GM21360 (cell line): Measurements from ENCODE around the gene SPATA6L.

ENCODE experiments used
- ATAC-seq: cut with Tn5 transposase; IDR thresholded peaks from one replicate; pipeline ENCODE4 v1.9.1; 2021; ENCODE audit warnings: mild to moderate bottlenecking, moderate library complexity; ENCODE audit not compliant: unreplicated experiment

SPATA6L gene, protein sequence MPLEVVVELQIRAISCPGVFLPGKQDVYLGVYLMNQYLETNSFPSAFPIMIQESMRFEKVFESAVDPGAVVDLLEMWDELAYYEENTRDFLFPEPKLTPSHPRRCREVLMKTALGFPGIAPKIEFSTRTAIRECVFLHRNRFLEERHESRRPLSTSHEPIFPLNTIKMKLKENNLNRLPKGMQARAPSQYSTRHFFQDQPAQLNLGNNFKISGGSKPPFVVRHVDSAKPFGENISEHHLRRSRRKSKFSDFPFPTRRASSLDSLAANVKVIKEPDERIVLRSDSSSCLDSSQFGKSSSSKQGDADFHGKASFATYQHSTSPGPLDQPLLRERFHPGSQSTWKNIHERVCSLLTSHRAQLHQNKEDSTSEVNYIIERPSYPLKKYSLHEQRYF

GRCh38 chr9:4666042-4666699, at the start of gene SPATA6L:
Gene SPATA6L (minus strand): TSS chr9:4666480. CDS start chr9:4666250, 230 bp downstream.
- peak; percentile 34 for ATAC-seq

DNA sequence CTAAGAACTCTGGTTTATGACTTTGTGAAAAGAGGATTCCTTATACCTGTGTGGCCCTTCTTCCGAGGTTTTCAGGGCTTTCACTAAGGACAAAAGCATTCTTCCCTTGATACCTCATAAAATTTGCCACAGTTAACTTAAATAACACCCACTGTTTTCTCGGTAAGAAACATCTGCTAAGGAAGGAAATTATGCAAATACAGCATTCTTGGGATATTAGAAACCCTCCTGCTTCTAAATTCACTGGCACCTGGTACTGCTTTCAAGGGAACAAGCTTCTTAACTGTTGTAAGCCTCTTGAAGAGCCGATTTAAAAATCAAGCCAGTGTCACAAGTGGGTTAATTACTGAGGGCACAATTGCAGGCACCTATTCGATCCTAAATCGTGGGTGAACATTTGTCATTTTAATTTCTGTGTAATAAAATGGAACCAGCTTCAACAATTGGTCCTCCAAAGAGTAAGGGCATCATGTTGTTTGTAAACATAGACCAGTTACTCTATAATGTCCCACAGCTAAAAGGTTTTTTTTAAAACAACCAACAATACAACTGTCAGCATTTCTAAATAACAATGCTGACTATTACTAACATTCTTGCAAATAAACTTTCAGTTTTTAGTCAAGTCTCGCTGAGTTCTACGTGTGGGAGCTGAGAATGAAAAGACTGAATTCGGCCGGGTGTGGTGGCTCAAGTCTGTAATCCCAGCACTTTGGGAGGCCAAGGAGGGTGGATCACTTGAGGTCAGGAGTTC, 48.2 kb upstream of the SPATA6L start:
- ATAC-seq, result no peak

- ATAC-seq, result no peak
These were observed 47.6 kb upstream of the SPATA6L start for GRCh38 chr9:4713849-4714248.

DNA sequence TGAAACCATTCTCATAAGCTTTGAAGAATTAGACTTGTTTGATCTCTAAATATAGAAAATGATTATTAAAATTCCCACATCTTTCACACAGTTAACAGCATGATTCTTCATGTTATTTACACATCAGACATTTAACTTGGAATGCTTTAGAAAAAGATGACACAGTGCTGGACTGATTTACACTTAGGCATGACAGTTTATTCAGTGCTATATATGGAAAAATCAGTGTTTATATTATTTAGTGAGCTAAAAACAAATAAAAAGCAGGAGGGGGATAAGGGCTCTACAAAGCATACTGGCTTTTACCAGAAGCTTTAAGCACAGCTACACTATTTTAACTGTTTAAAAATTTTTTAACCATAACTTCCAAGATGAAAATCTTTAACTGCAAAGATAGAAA, 43.1 kb upstream of the SPATA6L start:
- no peak for ATAC-seq

DNA sequence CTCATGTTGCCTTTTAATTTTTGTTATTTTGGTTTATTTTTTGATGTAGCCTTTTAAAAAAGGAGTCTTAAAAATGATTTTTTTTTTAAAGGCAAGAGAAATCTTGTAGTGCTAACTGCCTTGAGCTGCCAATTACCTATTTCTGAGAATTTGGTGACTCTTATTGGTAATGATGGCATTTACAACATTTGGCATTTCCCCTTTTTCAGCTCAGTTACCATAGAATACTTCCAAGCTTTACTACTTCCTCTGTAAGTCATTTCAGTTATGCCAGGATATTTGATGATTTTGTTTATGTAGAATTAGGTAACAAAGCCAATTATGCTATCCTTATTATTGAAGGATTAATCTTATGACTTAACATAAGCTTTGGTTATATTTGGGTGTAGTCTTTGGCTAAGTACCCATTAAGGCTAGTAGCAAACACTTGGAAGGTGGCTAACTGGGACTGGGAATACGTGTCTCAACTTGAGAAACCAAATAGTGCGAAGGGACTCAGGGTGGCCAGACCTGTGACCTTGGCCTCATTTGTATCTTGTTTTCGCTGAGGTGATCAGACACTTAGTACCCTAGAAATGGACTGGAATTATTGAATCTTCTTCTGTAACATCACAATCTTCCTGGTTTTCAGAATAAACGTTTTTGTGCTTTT, 40.8 kb upstream of the SPATA6L start:
- no peak for ATAC-seq

GRCh38 chr9:4706021-4706420, 39.7 kb upstream of the SPATA6L start:
- ATAC-seq, result no peak

DNA sequence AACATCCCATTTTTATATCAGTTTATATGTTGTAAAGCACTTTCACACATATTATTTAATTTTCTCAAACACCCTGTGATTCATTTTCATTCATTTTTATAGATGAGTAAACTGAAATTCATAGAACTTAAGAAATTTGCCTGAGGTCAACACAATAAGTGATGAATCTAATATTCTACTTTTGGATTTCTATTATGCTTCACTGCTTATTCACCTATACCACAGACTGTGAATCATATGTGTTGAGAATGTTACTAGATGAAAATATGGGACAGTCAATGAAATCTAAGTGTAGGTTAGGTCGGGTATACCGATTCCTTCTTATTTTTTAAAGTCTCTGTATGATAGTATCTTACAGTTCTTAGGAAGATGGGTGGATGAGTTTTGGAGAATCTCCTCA, 37.8 kb upstream of the SPATA6L start:
- no peak for ATAC-seq

DNA sequence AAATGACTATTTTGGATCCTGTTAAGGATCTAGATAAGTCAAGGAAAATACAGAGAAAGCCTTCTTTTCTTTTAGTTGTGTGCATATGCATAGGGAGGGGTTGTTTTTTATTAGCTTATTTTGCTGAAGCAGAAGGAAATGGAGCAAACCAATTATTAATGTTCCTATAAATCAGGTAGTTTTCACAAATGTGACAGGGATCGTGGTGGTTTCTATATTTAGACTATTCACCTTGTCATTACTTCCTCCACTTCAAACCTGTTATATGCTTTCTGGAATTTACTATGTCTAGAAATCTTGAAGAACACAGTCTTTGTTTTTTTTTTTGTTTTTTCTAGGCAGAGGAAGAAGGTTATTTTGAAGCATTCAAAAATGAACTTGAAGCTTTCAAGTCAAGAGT, 35.2 kb upstream of the SPATA6L start:
- no peak for ATAC-seq

GRCh38 chr9:4700932-4701331, 34.7 kb upstream of the SPATA6L start:
- no peak for ATAC-seq

- ATAC-seq, result no peak
These were observed 33.8 kb upstream of the SPATA6L start for GRCh38 chr9:4700091-4700490.

DNA sequence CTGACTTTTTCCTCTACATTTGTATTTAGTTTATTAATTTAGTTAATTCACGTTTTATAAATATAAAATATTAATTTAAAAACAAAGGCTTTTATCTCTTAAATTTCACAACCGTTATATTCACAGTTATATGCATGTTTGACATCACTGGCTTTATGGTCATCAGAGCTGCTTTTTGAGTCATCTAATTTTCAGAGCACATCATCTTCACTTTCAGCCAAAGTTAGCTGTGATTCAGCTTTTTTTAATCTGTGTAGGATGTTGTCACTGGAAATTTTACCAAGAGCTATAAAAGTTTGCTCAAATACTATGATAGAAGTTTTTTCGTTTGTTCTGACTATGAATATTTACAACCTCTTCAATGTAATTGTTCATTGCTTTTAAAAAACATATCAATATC, 25.5 kb upstream of the SPATA6L start:
- ATAC-seq, result no peak

- peak; percentile 66 for ATAC-seq
These were observed 23.9 kb upstream of the SPATA6L start for GRCh38 chr9:4690144-4690543.

DNA sequence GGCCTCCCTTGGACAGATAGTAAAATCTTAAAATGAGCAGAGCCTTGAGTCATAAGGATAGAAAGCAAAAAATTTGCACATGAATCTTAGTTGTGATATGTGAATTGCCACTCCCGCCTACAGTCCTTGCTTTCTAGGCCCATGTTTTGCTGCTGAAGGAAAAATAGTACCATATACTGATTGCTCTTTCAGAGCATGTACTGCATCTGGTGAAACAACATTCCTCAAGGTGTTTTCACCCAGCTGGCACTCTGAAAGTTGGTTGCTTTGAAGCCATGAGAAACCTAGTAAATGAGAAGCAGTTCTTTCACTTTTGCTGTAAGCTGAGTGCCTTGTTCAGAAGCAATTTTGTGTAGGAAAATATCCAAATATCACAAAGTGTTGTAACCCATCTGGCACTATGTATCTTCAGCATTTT, 23.4 kb upstream of the SPATA6L start:
- ATAC-seq, result peak; percentile 70

- no peak for ATAC-seq
These were observed 22.7 kb upstream of the SPATA6L start for GRCh38 chr9:4689021-4689420.

- no peak for ATAC-seq
These were observed 20.3 kb upstream of the SPATA6L start for GRCh38 chr9:4686584-4686983.

- no peak for ATAC-seq
These were observed 19.8 kb upstream of the SPATA6L start for GRCh38 chr9:4686112-4686511.

DNA sequence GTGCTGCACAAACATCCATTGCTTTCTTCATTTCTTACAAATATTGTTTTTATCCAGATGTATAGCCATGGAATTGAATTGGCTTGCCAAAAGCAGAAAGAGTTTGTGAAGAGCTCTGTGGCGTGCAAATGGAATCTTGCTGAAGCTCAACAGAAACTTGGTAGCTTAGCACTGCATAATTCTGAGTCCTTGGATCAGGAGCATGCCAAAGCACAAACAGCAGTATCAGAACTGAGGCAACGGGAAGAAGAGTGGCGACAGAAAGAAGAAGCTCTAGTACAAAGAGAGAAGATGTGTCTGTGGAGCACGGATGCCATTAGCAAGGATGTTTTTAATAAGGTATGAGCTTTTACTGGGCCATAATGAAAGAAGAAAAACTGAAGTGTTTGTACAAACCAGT, 18.5 kb upstream of the SPATA6L start:
- no peak for ATAC-seq

- no peak for ATAC-seq
These were observed 14.5 kb upstream of the SPATA6L start for GRCh38 chr9:4680750-4681149.

DNA sequence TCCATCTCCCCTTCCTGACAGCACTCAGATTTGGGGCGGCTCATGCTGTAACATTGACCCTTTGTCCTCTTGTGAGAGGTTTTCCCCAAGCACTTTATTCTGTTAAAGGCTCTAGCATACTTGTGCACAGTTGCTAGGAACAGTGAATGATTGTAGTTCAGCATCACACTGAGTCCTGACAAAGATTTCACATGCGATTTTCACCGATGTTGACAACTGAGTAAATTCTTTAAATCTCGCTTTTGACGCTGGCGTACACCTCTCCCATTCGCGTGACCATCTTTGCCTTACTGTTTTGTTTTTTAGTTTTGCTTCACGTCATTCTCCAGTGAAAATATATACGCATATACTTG, 13.9 kb upstream of the SPATA6L start:
- no peak for ATAC-seq

DNA sequence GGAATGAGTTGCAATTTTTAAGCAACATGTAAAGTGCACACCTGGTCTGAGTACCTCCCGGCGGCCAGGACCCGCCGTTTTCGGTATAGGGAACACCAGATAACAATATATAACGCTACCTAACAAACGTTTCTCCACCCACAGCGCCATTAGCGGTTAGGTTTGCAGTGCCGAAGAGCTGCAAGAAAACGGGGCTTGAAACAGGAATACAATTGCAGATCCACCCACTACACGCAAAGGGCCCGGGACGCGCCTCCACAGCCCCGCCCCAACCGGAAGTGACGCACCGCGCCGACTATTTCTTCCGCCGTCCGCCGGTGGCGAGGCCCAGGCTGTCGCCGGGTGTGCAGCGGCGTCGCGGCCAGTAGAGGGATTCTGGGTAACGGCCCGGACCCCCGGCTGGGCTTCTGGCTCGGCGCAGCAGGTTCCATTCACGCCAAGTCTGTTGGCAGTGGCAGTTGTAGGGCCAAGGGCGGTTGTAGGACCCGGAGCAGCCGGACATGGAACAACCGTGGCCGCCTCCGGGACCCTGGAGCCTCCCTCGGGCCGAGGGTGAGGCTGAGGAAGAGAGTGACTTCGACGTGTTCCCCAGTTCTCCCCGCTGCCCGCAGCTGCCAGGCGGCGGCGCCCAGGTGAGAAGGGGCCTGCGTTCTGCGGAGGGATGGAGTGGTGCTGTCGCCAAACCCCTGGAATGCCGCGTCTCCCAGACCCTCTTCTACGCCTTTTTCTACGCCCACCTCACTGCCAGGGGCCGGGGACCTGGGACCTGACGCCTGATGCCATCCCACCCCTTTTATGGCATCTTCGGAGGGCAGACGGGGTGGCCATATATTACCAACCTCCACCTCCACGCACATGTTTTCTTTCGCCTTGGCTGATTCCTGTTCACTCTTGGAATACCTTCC, 13.2 kb upstream of the SPATA6L start, which contains the start of gene CDC37L1:
Gene CDC37L1, plus strand, starts transcription at position 302 of the 905 bp plus-strand sequence. Its CDS starts 199 bp downstream, at position 501.
- peak; percentile 96 for ATAC-seq
